A673 (cell line): Measurements from ENCODE around the gene SDE2. TPM values are rescaled to one million over a fixed set of nuclear protein-coding genes. Genes with fewer than 3 reads are reported as not detected.
A peak's percentile ranks its signal among the peaks of the same experiment; 100 is the strongest.

ENCODE experiments used
- BruUV-seq: library from RNA; stranded (reverse); fragments of 400-500 nt; replicated peaks from 2 replicates; lab custom pipeline; 2021; lab: Mats Ljungman, UMichigan
- CTCF ChIA-PET: fragments of 300-600 bp; sonication (Branson Sonifier 250); formaldehyde crosslinking; loops from one replicate; lab custom pipeline; 2022; ENCODE audit warnings: antibody characterized with exemption; lab: Charles Lee
- POLR2A ChIA-PET: fragments of 300-600 bp; sonication (Branson Sonifier 250); formaldehyde crosslinking; loops from one replicate; lab custom pipeline; 2022; ENCODE audit warnings: antibody characterized with exemption; ENCODE audit not compliant: low non-redundant PET; lab: Charles Lee
- DNase-seq: peaks from one replicate; pipeline ENCODE4 v3.0.0-alpha.2; 2015; ENCODE audit warnings: low spot score
- H3K27ac ChIP-seq: fragments of 200-600 bp; sonication (generic); 2 replicates; pipeline ENCODE4 v1.5.1; 2016; ENCODE audit warnings: mixed run types, low read depth, mild to moderate bottlenecking, mixed read lengths, antibody characterized with exemption, low read length; ENCODE audit not compliant: poor library complexity, severe bottlenecking
- H3K27me3 ChIP-seq: fragments of 200-600 bp; sonication (generic); replicated peaks from 2 replicates; pipeline ENCODE4 v1.6.1; 2017; ENCODE audit warnings: mixed run types, low read depth, mild to moderate bottlenecking, mixed read lengths, antibody characterized with exemption, low read length; ENCODE audit not compliant: insufficient read depth, poor library complexity
- H3K36me3 ChIP-seq: fragments of 200-600 bp; sonication (generic); 2 replicates; pipeline ENCODE4 v1.6.1; 2016; ENCODE audit warnings: mixed run types, mild to moderate bottlenecking, mixed read lengths, antibody characterized with exemption, low read length; ENCODE audit not compliant: insufficient read depth, poor library complexity, severe bottlenecking
- H3K4me1 ChIP-seq: fragments of 200-600 bp; sonication (generic); 2 replicates; pipeline ENCODE4 v1.6.1; 2017; ENCODE audit warnings: mixed run types, mild to moderate bottlenecking, mixed read lengths, antibody characterized with exemption, low read length; ENCODE audit not compliant: insufficient read depth, poor library complexity, severe bottlenecking
- H3K4me3 ChIP-seq: fragments of 200-600 bp; sonication (generic); 2 replicates; pipeline ENCODE4 v1.5.1; 2016; ENCODE audit warnings: low read depth, mixed run types, mild to moderate bottlenecking, mixed read lengths, low read length; ENCODE audit not compliant: poor library complexity, severe bottlenecking
- H3K9me3 ChIP-seq: fragments of 200-600 bp; sonication (generic); 2 replicates; pipeline ENCODE4 v1.6.1; 2016; ENCODE audit warnings: mixed run types, low read depth, mild to moderate bottlenecking, mixed read lengths, antibody characterized with exemption, low read length; ENCODE audit not compliant: poor library complexity, severe bottlenecking
- CTCF ChIP-seq: fragments of 300-800, 200-600 bp; sonication (generic); conservative IDR thresholded peaks from 2 replicates; pipeline ENCODE4 v1.5.1; 2017; ENCODE audit warnings: low read depth, mild to moderate bottlenecking, antibody characterized with exemption, low read length, moderate library complexity, mixed read lengths
- EZH2 ChIP-seq: fragments of 200-600 bp; sonication (generic); IDR thresholded peaks from 2 replicates; pipeline ENCODE4 v1.6.1; 2017; ENCODE audit warnings: borderline replicate concordance, low read depth, mild to moderate bottlenecking, mixed read lengths, antibody characterized with exemption, low read length; ENCODE audit not compliant: poor library complexity, severe bottlenecking
- intact Hi-C: fragments of 100-400 bp; cut with micrococcal nuclease; formaldehyde crosslinking; loops from one replicate; pipeline ENCODE4 v1.10.0; 2022; ENCODE audit not compliant: unreplicated experiment
- total RNA-seq: library from RNA; stranded (reverse); gene quantifications from 2 replicates; pipeline ENCODE4 v1.2.3, GENCODE V29; 2021

Gene SDE2
- total RNA-seq, 1 experiment from 2014 or later: 26.7 TPM

GRCh38 chr1:226046240-226046639 is 47.1 kb upstream of the SDE2 start:
- Histone ChIP-seq H3K27ac (no peak overlapping the region), H3K4me3 (no peak overlapping the region), H3K9me3 (no peaks in the 10 kb centered on the region), H3K36me3 (no peaks in the 10 kb centered on the region), H3K4me1 (no peaks in the 10 kb centered on the region), H3K27me3 (no peaks in the 10 kb centered on the region)
- TF ChIP-seq CTCF: no peak
- no peak for TF ChIP-seq EZH2
- DNase-seq: no peak
- ChIA-PET CTCF (interaction anchor here (0.6 kb wide), 1 partner anchor 17 kb away, joined by 5 read pairs; no protein-coding TSS in a partner anchor), POLR2A (no interaction called here)
- no TSS peak for BruUV-seq
- intact Hi-C loops: no loop called here

- Histone ChIP-seq H3K9me3 (no peaks in the 10 kb centered on the region), H3K36me3 (no peaks in the 10 kb centered on the region), H3K4me1 (no peaks in the 10 kb centered on the region), H3K27me3 (no peaks in the 10 kb centered on the region), H3K27ac (no peak overlapping the region), H3K4me3 (no peak overlapping the region)
- ChIA-PET CTCF (no interaction called here), POLR2A (no interaction called here)
- peak; percentile 26 for DNase-seq
- intact Hi-C loops: no loop called here
- no TSS peak for BruUV-seq
- no peak for TF ChIP-seq CTCF
- no peak for TF ChIP-seq EZH2
Observed at GRCh38 chr1:226044514-226045101, 45.5 kb upstream of the SDE2 start.

- no TSS peak for BruUV-seq
- no peaks in the 10 kb centered on the region for H3K4me1 ChIP-seq
- no peak overlapping the region for H3K4me3 ChIP-seq
- no peaks in the 10 kb centered on the region for H3K9me3 ChIP-seq
- no peak overlapping the region for H3K27ac ChIP-seq
- ChIA-PET POLR2A (interaction anchor here (0.6 kb wide), 1 partner anchor 21 kb away, joined by 5 read pairs; the partner anchor contains the start of gene H3-3A), CTCF (no interaction called here)
- intact Hi-C loops: no loop called here
- H3K27me3 ChIP-seq: no peaks in the 10 kb centered on the region
- no peaks in the 10 kb centered on the region for H3K36me3 ChIP-seq
- no peak for DNase-seq
- TF ChIP-seq CTCF (no peak), EZH2 (no peak)
Observed at GRCh38 chr1:226041419-226041818, 42.3 kb upstream of the SDE2 start.
